Fibroblast of the aortic adventitia (primary cell): ENCODE measurements around the gene SAMD4A. TPM values are rescaled to one million over a fixed set of nuclear protein-coding genes. Genes with fewer than 3 reads are reported as not detected.

Source experiments
- DNase-seq: peaks from one replicate; pipeline ENCODE4 v3.0.0-alpha.2; 2010; ENCODE audit warnings: low read depth
- H3K4me3 ChIP-seq: 2 replicates; pipeline ENCODE4 v1.5.1; 2011; ENCODE audit warnings: low read depth, mild to moderate bottlenecking, control low read depth, low read length, moderate library complexity
- CTCF ChIP-seq: IDR thresholded peaks from 2 replicates; pipeline ENCODE4 v1.5.1; 2011; ENCODE audit warnings: mild to moderate bottlenecking, low read length, control low read depth, inconsistent platforms; ENCODE audit not compliant: insufficient read depth
- total RNA-seq: library from RNA; depleted of rRNA; stranded (reverse); fragments of >200 nt; gene quantifications from 2 replicates; pipeline ENCODE4 v1.2.3, GENCODE V29; 2012; ENCODE audit warnings: low replicate concordance

SAMD4A gene
- total RNA-seq, 1 donor: 20.1 TPM

GRCh38 chr14:54816450-54816849 is 249.5 kb downstream of the SAMD4A start:
- DNase-seq: no peak
- no peak overlapping the region for H3K4me3 ChIP-seq
- no peak for TF ChIP-seq CTCF

- no peak for DNase-seq
- no peak overlapping the region for H3K4me3 ChIP-seq
- TF ChIP-seq CTCF: no peak
These were observed 250.6 kb downstream of the SAMD4A start for GRCh38 chr14:54817506-54817905.

GRCh38 chr14:54818201-54819133 is 251.5 kb downstream of the SAMD4A start:
- TF ChIP-seq CTCF: no peak
- peak; percentile 77 for DNase-seq
- no peak overlapping the region for H3K4me3 ChIP-seq

- no peak for TF ChIP-seq CTCF
- DNase-seq: no peak
- H3K4me3 ChIP-seq: no peak overlapping the region
These were observed 255.8 kb downstream of the SAMD4A start for GRCh38 chr14:54822685-54823084.

- no peak overlapping the region for H3K4me3 ChIP-seq
- no peak for TF ChIP-seq CTCF
- DNase-seq: no peak
These were observed 257.0 kb downstream of the SAMD4A start for GRCh38 chr14:54823757-54824549.

- H3K4me3 ChIP-seq: no peak overlapping the region
- no peak for DNase-seq
- TF ChIP-seq CTCF: no peak
These were observed 261.1 kb downstream of the SAMD4A start for GRCh38 chr14:54828037-54828436.
